Endothelial cell of umbilical vein (primary cell): ENCODE data around the gene DGKI. TPM values are rescaled to one million over a fixed set of nuclear protein-coding genes. Genes with fewer than 3 reads are reported as not detected.

Experiments used
- BruUV-seq: library from RNA; stranded (reverse); fragments of 400-500 nt; replicated peaks from 2 replicates; lab custom pipeline; 2021; lab: Mats Ljungman, UMichigan
- CTCF ChIA-PET: fragments of 300-600, 350-600 bp; sonication (Branson Sonifier 250); formaldehyde crosslinking; loops from one replicate; lab custom pipeline; 2021; ENCODE audit warnings: antibody characterized with exemption, inconsistent platforms; lab: Charles Lee
- POLR2A ChIA-PET: fragments of 300-600, 350-600 bp; sonication (Branson Sonifier 250); formaldehyde crosslinking; loops from one replicate; lab custom pipeline; 2021; ENCODE audit warnings: antibody characterized with exemption, inconsistent platforms; lab: Charles Lee
- DNase-seq: peaks from one replicate; pipeline ENCODE4 v3.0.0-alpha.2; 2011; ENCODE audit warnings: low read depth, low spot score
- FAIRE-seq: peaks from 2 replicates; lab custom pipeline; 2011; peaks lifted over from hg19 to GRCh38; lab: Jason Lieb, UNC
- H2AFZ ChIP-seq: 2 replicates; pipeline ENCODE4 v1.6.0; 2012; ENCODE audit warnings: low read depth, low read length, control low read depth, inconsistent platforms
- H3K27ac ChIP-seq: 2 replicates; pipeline ENCODE4 v1.5.1; 2011; ENCODE audit warnings: low read depth, mild to moderate bottlenecking, control low read depth, low read length, moderate library complexity; ENCODE audit not compliant: insufficient read depth
- H3K27me3 ChIP-seq, 2 experiments: 2 replicates each; pipeline versions ENCODE4 v1.6.0 to v1.6.1; 2011; ENCODE audit warnings: low read length in 2 of 2, mixed read lengths in 1 of 2; ENCODE audit not compliant: control insufficient read depth in 2 of 2, insufficient read depth in 2 of 2
- H3K36me3 ChIP-seq, 2 experiments: 2 replicates in 1 of 2; 3 replicates in 1 of 2; pipeline ENCODE4 v1.5.1; 2011; ENCODE audit warnings: low read length in 2 of 2, mild to moderate bottlenecking in 1 of 2, moderate library complexity in 1 of 2; ENCODE audit not compliant: control insufficient read depth in 2 of 2, insufficient read depth in 2 of 2; ENCODE audit errors: extremely low read depth in 1 of 2
- H3K4me1 ChIP-seq: 3 replicates; pipeline ENCODE4 v1.5.1; 2011; ENCODE audit warnings: mild to moderate bottlenecking, low read length; ENCODE audit not compliant: control insufficient read depth, insufficient read depth; ENCODE audit errors: extremely low read depth
- H3K4me2 ChIP-seq: 2 replicates; pipeline ENCODE4 v1.6.1; 2011; ENCODE audit warnings: low read length, control low read depth, mixed read lengths; ENCODE audit not compliant: insufficient read depth
- H3K4me3 ChIP-seq, 3 experiments: fragments of 200-600 bp in 1 of 3; sonication (generic), shearing (Covaris generic) in 1 of 3; replicated peaks in 1 of 3; 2 replicates each; pipeline ENCODE4 v1.5.1; 2011 to 2016; ENCODE audit warnings: control low read depth in 3 of 3, low read length in 3 of 3, mild to moderate bottlenecking in 2 of 3, inconsistent platforms in 1 of 3, low read depth in 1 of 3, moderate library complexity in 1 of 3; ENCODE audit not compliant: insufficient read depth in 1 of 3
- H3K79me2 ChIP-seq: 2 replicates; pipeline ENCODE4 v1.6.0; 2012; ENCODE audit warnings: low read length, inconsistent platforms; ENCODE audit not compliant: control insufficient read depth, insufficient read depth
- H3K9ac ChIP-seq: replicated peaks from 2 replicates; pipeline ENCODE3; 2011; ENCODE audit warnings: low read length, control low read depth; ENCODE audit not compliant: insufficient read depth; ENCODE audit errors: extremely low read depth
- H3K9me1 ChIP-seq: replicated peaks from 3 replicates; pipeline ENCODE4 v1.6.0; 2011; ENCODE audit warnings: mild to moderate bottlenecking, low read length; ENCODE audit not compliant: control insufficient read depth, insufficient read depth; ENCODE audit errors: extremely low read depth
- H3K9me3 ChIP-seq: replicated peaks from 2 replicates; pipeline ENCODE4 v1.5.1; 2012; ENCODE audit warnings: low read length, inconsistent platforms; ENCODE audit not compliant: control insufficient read depth, insufficient read depth
- H4K20me1 ChIP-seq: replicated peaks from 2 replicates; pipeline ENCODE3; 2011; ENCODE audit warnings: mild to moderate bottlenecking, low read length; ENCODE audit not compliant: control insufficient read depth, insufficient read depth; ENCODE audit errors: extremely low read depth
- EZH2 ChIP-seq: IDR thresholded peaks from 2 replicates; pipeline ENCODE4 v1.6.1; 2012; ENCODE audit warnings: borderline replicate concordance, low read depth, mild to moderate bottlenecking, moderate library complexity, low read length, inconsistent platforms; ENCODE audit not compliant: severe bottlenecking
- FOS ChIP-seq: IDR thresholded peaks from 2 replicates; pipeline ENCODE4 v1.6.1; 2011; ENCODE audit warnings: mild to moderate bottlenecking, low read length, moderate library complexity, borderline replicate concordance; ENCODE audit not compliant: insufficient read depth
- GATA2 ChIP-seq: IDR thresholded peaks from 2 replicates; pipeline ENCODE4 v1.7.0; 2011; ENCODE audit warnings: low read depth, mild to moderate bottlenecking, moderate library complexity, mixed read lengths, low read length; ENCODE audit not compliant: insufficient read length, insufficient read depth
- JUN ChIP-seq: IDR thresholded peaks from 2 replicates; pipeline ENCODE4 v1.6.1; 2011; ENCODE audit warnings: borderline replicate concordance, low read depth; ENCODE audit not compliant: insufficient read length, insufficient read depth
- MAX ChIP-seq: IDR thresholded peaks from 2 replicates; pipeline ENCODE4 v1.6.1; 2011; ENCODE audit not compliant: insufficient read depth, insufficient read length
- MYC ChIP-seq: IDR thresholded peaks from one replicate; pipeline ENCODE4 v1.6.1; 2011; ENCODE audit warnings: mild to moderate bottlenecking, low read depth, low read length
- POLR2A ChIP-seq: IDR thresholded peaks from 2 replicates; pipeline ENCODE4 v1.6.1; 2012; ENCODE audit warnings: low read depth, mild to moderate bottlenecking, control low read depth, low read length
- POLR2AphosphoS5 ChIP-seq: IDR thresholded peaks from 2 replicates; pipeline ENCODE4 v1.6.1; 2012; ENCODE audit warnings: low read depth, mild to moderate bottlenecking, control low read depth, low read length, moderate library complexity; ENCODE audit not compliant: insufficient read depth
- dilution Hi-C: fragments of 300-500 bp; cut with MboI; formaldehyde crosslinking; loops from one replicate; pipeline ENCODE4 v1.15.0; 2019; ENCODE audit warnings: low sequenced_read_pairs; ENCODE audit not compliant: extremely low pct_ligation_motif_present
- intact Hi-C: fragments of 100-400 bp; cut with micrococcal nuclease; formaldehyde crosslinking; loops from one replicate; pipeline ENCODE4 v1.10.0; 2022
- polyA plus RNA-seq, 4 experiments: library from polyadenylated mRNA; depleted of rRNA in 3 of 4; stranded (reverse) in 3 of 4; unstranded in 1 of 4; fragments of >200 nt; gene quantifications; 2 replicates each; pipeline versions ENCODE4 v1.2.1 to v1.2.3, GENCODE V29; 2011 to 2012; ENCODE audit warnings: missing spikeins in 1 of 4
- total RNA-seq: library from RNA; stranded (reverse); gene quantifications from 2 replicates; pipeline ENCODE4 v1.2.3, GENCODE V29; 2021
- TF ChIP-seq, protein P1 (sequence below), 2 donors: IDR thresholded peaks; 1 replicate in 1 of 2; 2 replicates in 1 of 2; pipeline ENCODE4 v1.5.1; 2011; ENCODE audit warnings: low read length in 2 of 2, mild to moderate bottlenecking in 2 of 2, moderate library complexity in 2 of 2, control low read depth in 1 of 2, inconsistent platforms in 1 of 2, low read depth in 1 of 2; ENCODE audit not compliant: insufficient read depth in 1 of 2; ENCODE audit errors: extremely low read depth in 1 of 2

Gene DGKI
- total and polyA plus RNA-seq, 2 donors (not counting 3 experiments of a cell fraction or from before 2014, with no cell fraction given): 0.11 to 0.51 TPM

DNA sequence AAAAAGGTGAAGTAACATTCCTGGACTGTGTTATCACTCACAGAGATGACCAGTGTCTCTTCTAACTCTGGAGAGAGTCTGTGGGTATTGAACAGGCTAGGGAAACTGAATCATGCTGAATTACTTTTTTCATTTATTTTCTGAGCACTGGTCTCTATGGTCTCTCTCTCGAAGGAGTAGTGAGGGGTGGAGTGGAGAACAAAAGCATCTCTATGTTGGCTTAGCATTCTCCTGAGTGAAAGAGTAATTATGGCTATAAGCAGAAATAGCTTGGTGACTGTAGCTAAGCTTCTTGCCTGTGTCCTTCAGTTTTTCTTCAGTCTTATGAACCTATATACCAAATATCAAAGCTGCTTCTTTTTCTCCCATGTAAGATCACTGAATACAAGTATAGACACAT, 438.6 kb downstream of the DGKI start:
- dilution Hi-C loops: no loop called here
- Histone ChIP-seq H3K27me3 (no peaks in the 10 kb centered on the region), H3K79me2 (no peaks in the 10 kb centered on the region), H3K4me1 (no peaks in the 10 kb centered on the region), H3K9me3 (no peaks in the 10 kb centered on the region), H3K9ac (no peak overlapping the region), H2AFZ (no peak overlapping the region), H4K20me1 (no peaks in the 10 kb centered on the region), H3K9me1 (no peaks in the 10 kb centered on the region), H3K4me2 (no peak overlapping the region), H3K36me3 (no peaks in the 10 kb centered on the region), H3K27ac (no peak overlapping the region), H3K4me3 (no peak overlapping the region)
- FAIRE-seq (no peak), DNase-seq (no peak)
- TF ChIP-seq JUN (no peak), POLR2A (no peak), MAX (no peak), POLR2AphosphoS5 (no peak), EZH2 (no peak), FOS (no peak), MYC (no peak), GATA2 (no peak)
- TF ChIP-seq, protein P1, sequence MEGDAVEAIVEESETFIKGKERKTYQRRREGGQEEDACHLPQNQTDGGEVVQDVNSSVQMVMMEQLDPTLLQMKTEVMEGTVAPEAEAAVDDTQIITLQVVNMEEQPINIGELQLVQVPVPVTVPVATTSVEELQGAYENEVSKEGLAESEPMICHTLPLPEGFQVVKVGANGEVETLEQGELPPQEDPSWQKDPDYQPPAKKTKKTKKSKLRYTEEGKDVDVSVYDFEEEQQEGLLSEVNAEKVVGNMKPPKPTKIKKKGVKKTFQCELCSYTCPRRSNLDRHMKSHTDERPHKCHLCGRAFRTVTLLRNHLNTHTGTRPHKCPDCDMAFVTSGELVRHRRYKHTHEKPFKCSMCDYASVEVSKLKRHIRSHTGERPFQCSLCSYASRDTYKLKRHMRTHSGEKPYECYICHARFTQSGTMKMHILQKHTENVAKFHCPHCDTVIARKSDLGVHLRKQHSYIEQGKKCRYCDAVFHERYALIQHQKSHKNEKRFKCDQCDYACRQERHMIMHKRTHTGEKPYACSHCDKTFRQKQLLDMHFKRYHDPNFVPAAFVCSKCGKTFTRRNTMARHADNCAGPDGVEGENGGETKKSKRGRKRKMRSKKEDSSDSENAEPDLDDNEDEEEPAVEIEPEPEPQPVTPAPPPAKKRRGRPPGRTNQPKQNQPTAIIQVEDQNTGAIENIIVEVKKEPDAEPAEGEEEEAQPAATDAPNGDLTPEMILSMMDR (IDR thresholded peaks at IDR 0.05; ENCODE audit: extremely low read depth in 1 of 2, insufficient read depth in 1 of 2, low read depth in 1 of 2, low read length in 2 of 2): no peak
- intact Hi-C loops: no loop called here
- POLR2A ChIA-PET: no interaction called here
- CTCF ChIA-PET: interaction anchor here (1.0 kb wide), 1 partner anchor 10 kb away, joined by 3 read pairs; no protein-coding TSS in a partner anchor
- BruUV-seq: no TSS peak
